GM06990 (cell line): Measurements from ENCODE around the gene POGLUT3.
A peak's percentile ranks its signal among the peaks of the same experiment; 100 is the strongest.

Experiments used
- DNase-seq: peaks from one replicate; pipeline ENCODE4 v3.0.0-alpha.2; 2011; ENCODE audit not compliant: insufficient read length; ENCODE audit errors: extremely low read depth
- H3K27me3 ChIP-seq: replicated peaks from 2 replicates; pipeline ENCODE4 v1.6.0; 2011; ENCODE audit warnings: low read length; ENCODE audit not compliant: control insufficient read depth, insufficient read depth
- H3K36me3 ChIP-seq: 2 replicates; pipeline ENCODE4 v1.5.1; 2011; ENCODE audit warnings: low read length; ENCODE audit not compliant: control insufficient read depth, insufficient read depth
- H3K4me3 ChIP-seq: replicated peaks from 2 replicates; pipeline ENCODE4 v1.5.1; 2011; ENCODE audit warnings: low read depth, mild to moderate bottlenecking, control low read depth, low read length
- CTCF ChIP-seq: IDR thresholded peaks from 2 replicates; pipeline ENCODE4 v1.5.1; 2011; ENCODE audit warnings: low read length, control low read depth, mild to moderate bottlenecking, inconsistent platforms; ENCODE audit not compliant: insufficient read depth, poor library complexity, severe bottlenecking

Gene POGLUT3

GRCh38 chr11:108500169-108500568, 2.0 kb upstream of the POGLUT3 start:
- Histone ChIP-seq H3K27me3 (no peaks in the 10 kb centered on the region; the same call in 1 of the 2 replicates), H3K4me3 (no peak overlapping the region), H3K36me3 (no peaks in the 10 kb centered on the region)
- no peak for TF ChIP-seq CTCF
- no peak for DNase-seq

- no peaks in the 10 kb centered on the region for H3K36me3 ChIP-seq
- H3K4me3 ChIP-seq = peak overlapping the region; percentile 68
- TF ChIP-seq CTCF = no peak
- DNase-seq = no peak
- no peaks in the 10 kb centered on the region; the same call in 1 of the 2 replicates for H3K27me3 ChIP-seq
These were observed 728 bp upstream of the POGLUT3 start for GRCh38 chr11:108498816-108499408.

DNA sequence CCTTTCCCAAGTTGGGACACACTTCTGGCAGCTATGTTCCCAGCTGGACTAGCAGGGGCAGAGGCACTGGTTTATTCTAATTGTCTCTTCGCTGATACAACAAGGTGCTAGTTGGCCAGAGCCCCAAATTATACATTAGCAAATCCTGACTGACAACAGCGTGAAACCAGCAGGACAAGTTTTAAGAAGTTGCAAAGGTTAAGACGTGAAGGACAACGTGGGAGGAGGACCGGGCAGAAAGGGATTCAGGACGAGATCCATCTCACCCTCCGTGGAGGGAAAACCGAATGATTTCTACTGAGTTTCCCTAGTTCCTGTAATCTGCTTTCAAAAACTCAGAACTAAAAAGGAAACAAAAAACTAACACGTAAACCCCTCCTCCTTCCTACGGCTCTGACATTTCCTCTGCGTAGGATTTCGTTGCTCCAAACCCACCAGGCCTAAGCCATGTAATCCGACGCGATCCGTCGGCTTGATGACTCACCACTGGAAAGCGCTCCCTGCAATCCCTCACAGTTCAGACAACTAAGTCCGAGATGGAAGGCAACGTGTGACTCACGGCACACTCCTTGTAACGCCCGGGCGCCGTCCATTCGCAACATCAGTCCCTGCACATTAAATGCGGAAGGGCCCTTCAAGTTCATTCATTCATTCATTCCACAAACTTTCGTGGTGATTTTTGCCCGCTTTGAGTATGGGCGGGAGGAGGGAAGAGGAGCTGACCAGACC, 703 bp downstream of the POGLUT3 start:
- no peaks in the 10 kb centered on the region; the same call in 1 of the 2 replicates for H3K27me3 ChIP-seq
- peak; percentile 64 for DNase-seq
- H3K4me3 ChIP-seq = peak overlapping the region; percentile 68
- no peaks in the 10 kb centered on the region for H3K36me3 ChIP-seq
- TF ChIP-seq CTCF = no peak

DNA sequence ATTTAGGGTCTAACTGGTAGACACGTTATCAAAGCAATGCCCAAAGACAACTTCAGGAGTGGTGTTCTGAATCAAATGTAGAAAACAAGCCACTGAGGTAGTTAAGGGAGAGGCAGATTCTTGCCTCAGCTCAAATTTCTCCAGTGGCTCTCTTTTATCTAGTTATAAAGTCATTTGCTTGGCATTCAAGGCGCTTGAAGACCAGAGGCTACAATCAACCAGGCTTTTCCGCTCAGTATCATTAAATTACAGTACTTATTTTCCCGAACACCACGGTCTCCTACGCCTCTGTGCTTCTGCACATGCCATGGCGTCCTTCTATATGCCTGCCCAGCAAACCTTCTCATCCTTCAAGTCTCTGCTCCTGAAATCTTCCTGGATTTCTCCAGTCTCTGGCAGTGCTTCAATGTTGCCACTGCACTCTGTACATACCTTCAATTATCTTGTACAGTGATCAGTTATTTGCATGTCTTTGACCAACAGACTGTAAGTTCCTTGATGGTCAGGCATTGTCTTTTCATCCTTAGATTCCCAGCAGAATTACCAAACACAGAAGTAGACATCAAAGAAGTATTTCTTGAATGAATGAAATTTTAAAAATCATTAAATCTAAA, 1.4 kb downstream of the POGLUT3 start:
- Histone ChIP-seq H3K36me3 (no peaks in the 10 kb centered on the region), H3K4me3 (peak overlapping the region; percentile 68; the same call in 1 of the 2 replicates), H3K27me3 (no peaks in the 10 kb centered on the region; the same call in 1 of the 2 replicates)
- no peak for DNase-seq
- TF ChIP-seq CTCF = no peak

GRCh38 chr11:108495326-108495725, 2.9 kb downstream of the POGLUT3 start:
- Histone ChIP-seq H3K27me3 (no peaks in the 10 kb centered on the region; the same call in 1 of the 2 replicates), H3K36me3 (no peaks in the 10 kb centered on the region), H3K4me3 (no peak overlapping the region)
- no peak for TF ChIP-seq CTCF
- no peak for DNase-seq
